Measurements from ENCODE around the gene GUCA2A.

GUCA2A gene

DNA sequence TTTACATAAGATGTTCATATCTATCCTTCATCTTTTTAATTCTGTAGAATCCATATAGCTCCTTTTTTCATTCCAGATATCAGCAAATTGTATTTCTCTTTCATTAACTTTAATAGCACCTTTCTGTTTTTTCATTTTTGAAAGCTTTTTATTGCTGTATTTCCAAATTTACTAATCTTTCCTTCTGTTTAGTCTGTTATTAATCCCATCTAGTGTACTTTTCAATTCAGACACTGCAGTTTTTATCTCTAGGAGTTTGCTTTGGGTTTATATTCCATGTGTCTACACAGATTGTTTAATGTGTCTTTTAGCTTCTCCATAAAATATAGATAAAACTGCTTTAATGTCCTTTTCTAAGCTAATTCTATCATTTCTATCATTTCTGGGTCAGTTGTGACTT is 37.4 kb upstream of the GUCA2A start:
- in situ Hi-C loops (cut with MboI; ENCODE audit: low sequenced_read_pairs, unreplicated experiment), result no loop called here

DNA sequence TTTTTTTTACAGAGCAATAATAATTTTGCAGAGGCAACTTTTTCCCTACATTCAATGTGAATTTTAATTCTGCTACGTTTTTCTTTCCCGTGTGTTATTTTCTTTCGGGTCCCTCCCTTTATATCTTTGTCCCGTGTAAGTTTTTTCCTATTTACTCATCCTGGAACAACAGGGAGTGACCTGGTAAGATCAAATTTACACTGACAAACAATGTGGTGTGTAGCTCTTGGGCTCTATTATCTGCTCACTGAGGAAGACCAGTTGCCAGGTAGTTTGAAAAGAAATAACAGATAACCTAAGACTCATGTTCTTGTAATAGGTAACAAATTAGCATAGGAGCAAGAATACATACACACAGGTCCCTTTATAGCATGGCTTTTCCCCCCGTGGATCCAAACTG is 33.7 kb upstream of the GUCA2A start:
- TF ChIP-seq, protein P1, sequence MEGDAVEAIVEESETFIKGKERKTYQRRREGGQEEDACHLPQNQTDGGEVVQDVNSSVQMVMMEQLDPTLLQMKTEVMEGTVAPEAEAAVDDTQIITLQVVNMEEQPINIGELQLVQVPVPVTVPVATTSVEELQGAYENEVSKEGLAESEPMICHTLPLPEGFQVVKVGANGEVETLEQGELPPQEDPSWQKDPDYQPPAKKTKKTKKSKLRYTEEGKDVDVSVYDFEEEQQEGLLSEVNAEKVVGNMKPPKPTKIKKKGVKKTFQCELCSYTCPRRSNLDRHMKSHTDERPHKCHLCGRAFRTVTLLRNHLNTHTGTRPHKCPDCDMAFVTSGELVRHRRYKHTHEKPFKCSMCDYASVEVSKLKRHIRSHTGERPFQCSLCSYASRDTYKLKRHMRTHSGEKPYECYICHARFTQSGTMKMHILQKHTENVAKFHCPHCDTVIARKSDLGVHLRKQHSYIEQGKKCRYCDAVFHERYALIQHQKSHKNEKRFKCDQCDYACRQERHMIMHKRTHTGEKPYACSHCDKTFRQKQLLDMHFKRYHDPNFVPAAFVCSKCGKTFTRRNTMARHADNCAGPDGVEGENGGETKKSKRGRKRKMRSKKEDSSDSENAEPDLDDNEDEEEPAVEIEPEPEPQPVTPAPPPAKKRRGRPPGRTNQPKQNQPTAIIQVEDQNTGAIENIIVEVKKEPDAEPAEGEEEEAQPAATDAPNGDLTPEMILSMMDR (IDR thresholded peaks at IDR 0.05; ENCODE audit: borderline replicate concordance, control extremely low read depth, extremely low read depth, insufficient read depth, missing control alignments), result no peak
- no peak for DNase-seq (ENCODE audit: low spot score)
- in situ Hi-C loops (cut with MboI; ENCODE audit: low sequenced_read_pairs, unreplicated experiment), result no loop called here

More for the DNA sequence above, 37.4 kb upstream of the GUCA2A start:
- no peak for DNase-seq (ENCODE audit: low spot score)
- TF ChIP-seq, protein P1 (IDR thresholded peaks at IDR 0.05; ENCODE audit: borderline replicate concordance, control extremely low read depth, extremely low read depth, insufficient read depth, missing control alignments), result no peak

DNA sequence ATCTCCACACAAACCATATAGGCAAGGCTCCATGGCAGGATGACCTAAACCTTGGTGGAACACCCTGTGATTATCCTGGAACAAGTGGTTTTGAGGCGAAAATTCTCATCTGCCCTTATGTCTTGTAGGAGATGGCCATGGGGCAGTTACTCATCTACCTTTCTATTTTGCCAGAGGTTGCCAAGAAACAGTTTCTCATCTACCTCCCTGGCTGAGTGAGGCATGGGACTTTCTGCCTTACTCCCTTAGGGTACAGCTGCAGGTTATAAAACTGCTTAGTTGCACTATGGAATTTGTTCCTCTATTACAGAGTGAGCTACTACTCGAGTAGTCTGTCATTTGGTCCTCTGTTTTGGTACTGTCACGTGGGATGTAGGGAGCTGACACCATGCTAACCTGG is 31.3 kb upstream of the GUCA2A start:
- in situ Hi-C loops (cut with MboI; ENCODE audit: low sequenced_read_pairs, unreplicated experiment), result no loop called here
- no peak for DNase-seq (ENCODE audit: low spot score)
- TF ChIP-seq, protein P1 (IDR thresholded peaks at IDR 0.05; ENCODE audit: borderline replicate concordance, control extremely low read depth, extremely low read depth, insufficient read depth, missing control alignments), result no peak

DNA sequence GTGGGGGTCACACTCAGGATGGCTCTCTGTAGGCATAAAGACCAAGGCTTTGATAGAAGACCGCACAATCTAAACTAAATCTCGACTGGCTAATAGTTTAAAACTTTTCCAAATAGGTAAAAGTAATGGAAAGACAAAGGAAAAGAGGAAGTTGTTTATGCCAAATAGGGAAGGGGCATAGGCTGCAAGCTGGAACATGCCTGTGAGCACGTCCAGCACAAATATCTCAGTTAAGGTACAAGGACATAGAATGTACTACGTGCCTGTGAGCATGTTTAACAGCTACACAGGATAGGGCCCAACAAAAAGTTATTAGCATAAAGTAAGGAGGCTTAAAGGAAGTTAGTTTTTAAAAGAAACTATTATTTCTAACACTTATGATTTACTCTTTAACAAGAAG is 27.6 kb upstream of the GUCA2A start:
- DNase-seq (ENCODE audit: low spot score), result no peak
- TF ChIP-seq, protein P1 (IDR thresholded peaks at IDR 0.05; ENCODE audit: borderline replicate concordance, control extremely low read depth, extremely low read depth, insufficient read depth, missing control alignments), result no peak
- in situ Hi-C loops (cut with MboI; ENCODE audit: low sequenced_read_pairs, unreplicated experiment), result no loop called here

DNA sequence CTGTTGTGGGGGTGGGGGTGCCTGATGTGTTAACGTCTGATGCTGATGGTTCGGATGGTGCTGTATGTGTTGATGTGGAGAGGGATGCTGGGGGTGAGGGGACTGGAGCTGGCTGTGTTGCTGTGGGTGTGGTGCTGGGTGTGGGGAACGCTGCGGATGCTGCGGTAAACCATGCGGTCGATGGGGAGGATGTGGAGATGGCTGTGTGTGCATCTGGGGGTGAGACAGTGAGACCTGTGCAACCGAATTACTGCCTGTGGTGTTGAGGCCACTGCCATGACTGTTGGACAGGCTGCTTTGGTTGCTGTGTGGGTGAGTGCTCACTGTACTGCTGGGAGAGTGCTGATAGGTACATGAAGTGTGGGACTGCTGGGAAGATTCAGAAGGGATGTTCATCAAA is 26.8 kb upstream of the GUCA2A start:
- in situ Hi-C loops (cut with MboI; ENCODE audit: low sequenced_read_pairs, unreplicated experiment), result no loop called here

DNA sequence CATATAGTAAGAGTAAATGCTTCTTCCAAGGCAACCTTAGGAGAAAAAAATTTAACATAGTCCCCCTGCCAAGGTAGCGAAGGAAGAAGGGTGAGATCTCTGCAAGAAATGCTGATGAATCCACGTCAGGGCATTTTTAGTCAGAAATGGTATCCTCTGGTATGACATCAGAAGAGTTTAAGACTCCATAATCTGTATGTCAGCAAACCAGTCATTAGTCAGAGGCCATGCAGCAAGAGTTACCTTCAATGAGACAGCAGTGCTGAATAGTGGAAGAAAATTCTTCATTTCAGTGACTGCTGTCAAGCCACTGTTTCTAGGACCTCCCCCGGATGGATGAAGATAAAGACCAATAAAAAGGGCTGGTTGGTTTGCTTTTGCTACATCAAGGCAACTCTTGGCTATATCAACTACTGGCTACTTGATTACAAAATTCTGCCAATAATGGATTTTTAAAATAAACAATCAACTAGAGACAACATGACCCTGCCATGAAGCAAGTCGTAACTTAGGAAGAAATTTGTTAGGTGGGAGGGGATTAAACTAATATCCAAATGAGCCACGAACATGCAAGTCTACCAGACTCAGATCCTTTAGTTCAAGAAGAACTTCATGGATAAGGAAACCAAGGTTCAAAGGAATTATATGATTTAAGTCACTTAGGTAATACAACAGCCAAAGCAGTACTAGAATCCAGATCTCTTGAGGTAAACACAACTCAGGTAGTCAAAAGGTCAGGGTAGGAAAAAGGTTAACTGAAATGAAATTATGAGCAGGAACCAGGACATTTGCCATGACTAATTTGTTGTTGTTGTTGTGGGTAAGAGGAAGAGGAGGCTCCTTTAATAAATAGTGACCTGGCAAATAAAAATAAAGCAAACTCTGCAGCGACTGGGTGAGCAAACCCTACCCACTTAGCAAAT is 25.6 kb upstream of the GUCA2A start:
- no peak for DNase-seq (ENCODE audit: low spot score)
- TF ChIP-seq, protein P1 (IDR thresholded peaks at IDR 0.05; ENCODE audit: borderline replicate concordance, control extremely low read depth, extremely low read depth, insufficient read depth, missing control alignments), result no peak
- in situ Hi-C loops (cut with MboI; ENCODE audit: low sequenced_read_pairs, unreplicated experiment), result loop anchor here (10.0 kb wide), 1 partner anchor 125 kb away; no protein-coding TSS in a partner anchor

More for the DNA sequence above, 26.8 kb upstream of the GUCA2A start:
- TF ChIP-seq, protein P1 (IDR thresholded peaks at IDR 0.05; ENCODE audit: borderline replicate concordance, control extremely low read depth, extremely low read depth, insufficient read depth, missing control alignments), result no peak
- no peak for DNase-seq (ENCODE audit: low spot score)
